H1 (cell line): Measurements from ENCODE around the gene NCOA1. TPM values are rescaled to one million over a fixed set of nuclear protein-coding genes. Genes with fewer than 3 reads are reported as not detected.

ENCODE experiments used
- CTCF ChIA-PET: fragments of 300-600 bp; sonication (Branson Sonifier 250); formaldehyde crosslinking; loops from one replicate; lab custom pipeline; 2021; ENCODE audit not compliant: partially characterized antibody; lab: Charles Lee
- POLR2A ChIA-PET: fragments of 300-600 bp; sonication (Branson Sonifier 250); formaldehyde crosslinking; loops from one replicate; lab custom pipeline; 2021; ENCODE audit warnings: inconsistent platforms; ENCODE audit not compliant: partially characterized antibody; lab: Charles Lee
- DNase-seq, 2 experiments: peaks; one replicate each; pipeline versions ENCODE4 v3.0.0 to v3.0.0-alpha.2; 2010 to 2022; ENCODE audit warnings: low spot score in 2 of 2, low read depth in 1 of 2, mixed read lengths in 1 of 2
- FAIRE-seq: peaks from 2 replicates; lab custom pipeline; 2011; peaks lifted over from hg19 to GRCh38; lab: Jason Lieb, UNC
- H2AFZ ChIP-seq: 2 replicates; pipeline ENCODE4 v1.8.1; 2012; ENCODE audit warnings: low read length, inconsistent platforms
- H2AK5ac ChIP-seq: 2 replicates; pipeline ENCODE4 v1.6.1; 2013; ENCODE audit warnings: low read depth, low read length
- H2BK120ac ChIP-seq: replicated peaks from 2 replicates; pipeline ENCODE3; 2013; ENCODE audit warnings: low read depth, low read length, inconsistent platforms
- H2BK12ac ChIP-seq: 2 replicates; pipeline ENCODE4 v1.6.1; 2013; ENCODE audit warnings: low read depth, low read length
- H2BK15ac ChIP-seq: 2 replicates; pipeline ENCODE4 v1.6.1; 2013; ENCODE audit warnings: low read length
- H2BK20ac ChIP-seq: 2 replicates; pipeline ENCODE4 v1.6.1; 2013; ENCODE audit warnings: low read length
- H2BK5ac ChIP-seq: 2 replicates; pipeline ENCODE4 v1.6.1; 2013; ENCODE audit warnings: low read depth, low read length
- H3K14ac ChIP-seq: 2 replicates; pipeline ENCODE4 v1.6.1; 2013; ENCODE audit warnings: inconsistent platforms; ENCODE audit not compliant: insufficient read length
- H3K18ac ChIP-seq: 2 replicates; pipeline ENCODE4 v1.6.1; 2013; ENCODE audit warnings: low read length; ENCODE audit errors: extremely low read depth
- H3K23ac ChIP-seq: 2 replicates; pipeline ENCODE4 v1.6.1; 2013; ENCODE audit warnings: inconsistent platforms; ENCODE audit not compliant: insufficient read length
- H3K23me2 ChIP-seq: 2 replicates; pipeline ENCODE4 v1.6.1; 2013; ENCODE audit warnings: low read depth, low read length
- H3K27ac ChIP-seq: 2 replicates; pipeline ENCODE4 v1.6.1; 2011; ENCODE audit warnings: low read depth, low read length, inconsistent platforms
- H3K27me3 ChIP-seq, 4 experiments: replicated peaks in 1 of 4; 1 replicate in 1 of 4; 2 replicates in 3 of 4; pipeline versions ENCODE4 v1.6.1 to v1.8.1; 2011 to 2013; ENCODE audit warnings: low read length in 3 of 4, mild to moderate bottlenecking in 3 of 4, inconsistent platforms in 2 of 4, mixed read lengths in 2 of 4, moderate library complexity in 1 of 4; ENCODE audit not compliant: control insufficient read depth in 3 of 4, insufficient read depth in 3 of 4; ENCODE audit errors: extremely low read depth in 1 of 4
- H3K36me3 ChIP-seq, 4 experiments: 2 replicates each; pipeline versions ENCODE4 v1.6.1 to v1.8.1; 2011 to 2013; ENCODE audit warnings: mild to moderate bottlenecking in 4 of 4, low read length in 3 of 4, moderate library complexity in 2 of 4, control low read depth in 1 of 4, inconsistent platforms in 1 of 4; ENCODE audit not compliant: insufficient read depth in 4 of 4, control insufficient read depth in 2 of 4
- H3K4ac ChIP-seq: replicated peaks from 2 replicates; pipeline ENCODE3; 2013; ENCODE audit warnings: low read length, low read depth, mixed read lengths, inconsistent platforms; ENCODE audit not compliant: insufficient read length
- H3K4me1 ChIP-seq, 4 experiments: replicated peaks in 1 of 4; 1 replicate in 1 of 4; 2 replicates in 3 of 4; pipeline versions ENCODE4 v1.6.1 to v1.8.1; 2011 to 2013; ENCODE audit warnings: low read length in 3 of 4, inconsistent platforms in 2 of 4, mixed read lengths in 1 of 4; ENCODE audit not compliant: insufficient read depth in 4 of 4, control insufficient read depth in 3 of 4
- H3K4me2 ChIP-seq, 2 experiments: 2 replicates each; pipeline versions ENCODE4 v1.6.1 to v1.8.1; 2011 to 2013; ENCODE audit warnings: low read depth in 2 of 2, low read length in 2 of 2, control low read depth in 1 of 2, inconsistent platforms in 1 of 2, mild to moderate bottlenecking in 1 of 2; ENCODE audit not compliant: insufficient read depth in 1 of 2
- H3K4me3 ChIP-seq, 4 experiments: fragments of 200-600, 300-600 bp in 1 of 4; sonication (generic), shearing (Covaris generic), sonication (Bioruptor Twin) in 1 of 4; 2 replicates each; pipeline versions ENCODE4 v1.5.1 to v1.8.1; 2011 to 2016; ENCODE audit warnings: low read length in 4 of 4, low read depth in 3 of 4, control low read depth in 2 of 4, inconsistent platforms in 2 of 4, mild to moderate bottlenecking in 2 of 4, mixed read lengths in 1 of 4, moderate library complexity in 1 of 4; ENCODE audit not compliant: insufficient read depth in 2 of 4; ENCODE audit errors: extremely low read depth in 1 of 4
- H3K56ac ChIP-seq: replicated peaks from 2 replicates; pipeline ENCODE3; 2013; ENCODE audit warnings: low read depth, mild to moderate bottlenecking, mixed read lengths, low read length, inconsistent platforms; ENCODE audit not compliant: insufficient read length
- H3K79me1 ChIP-seq: 2 replicates; pipeline ENCODE4 v1.6.1; 2013; ENCODE audit warnings: low read depth, low read length, control low read depth
- H3K79me2 ChIP-seq, 2 experiments: 2 replicates each; pipeline versions ENCODE4 v1.6.1 to v1.8.1; 2012 to 2013; ENCODE audit warnings: low read length in 2 of 2, mild to moderate bottlenecking in 2 of 2, inconsistent platforms in 1 of 2; ENCODE audit not compliant: insufficient read depth in 2 of 2, control insufficient read depth in 1 of 2
- H3K9ac ChIP-seq, 4 experiments: replicated peaks in 1 of 4; 1 replicate in 1 of 4; 2 replicates in 3 of 4; pipeline versions ENCODE4 v1.6.1 to v1.8.1; 2011 to 2013; ENCODE audit warnings: low read depth in 3 of 4, low read length in 3 of 4, control low read depth in 2 of 4, mild to moderate bottlenecking in 2 of 4, moderate library complexity in 2 of 4, inconsistent platforms in 1 of 4; ENCODE audit errors: extremely low read depth in 1 of 4
- H3K9me3 ChIP-seq, 2 experiments: 2 replicates each; pipeline versions ENCODE4 v1.6.1 to v1.8.1; 2012 to 2013; ENCODE audit warnings: mild to moderate bottlenecking in 2 of 2, moderate library complexity in 2 of 2, control low read depth in 1 of 2, inconsistent platforms in 1 of 2, low read depth in 1 of 2, low read length in 1 of 2, mixed read lengths in 1 of 2; ENCODE audit not compliant: insufficient read depth in 2 of 2
- H4K20me1 ChIP-seq, 2 experiments: replicated peaks in 1 of 2; 2 replicates each; pipeline versions ENCODE3 to v1.8.1; 2011 to 2013; ENCODE audit warnings: inconsistent platforms in 2 of 2, low read length in 2 of 2, mild to moderate bottlenecking in 1 of 2; ENCODE audit not compliant: insufficient read depth in 2 of 2, control insufficient read depth in 1 of 2
- H4K5ac ChIP-seq: 2 replicates; pipeline ENCODE4 v1.6.1; 2013; ENCODE audit warnings: low read length, low read depth, mixed read lengths, inconsistent platforms; ENCODE audit not compliant: insufficient read length
- H4K8ac ChIP-seq: 2 replicates; pipeline ENCODE4 v1.8.0; 2013; ENCODE audit warnings: mild to moderate bottlenecking, moderate library complexity, low read length, inconsistent platforms; ENCODE audit not compliant: insufficient read depth; ENCODE audit errors: extremely low read depth
- H4K91ac ChIP-seq: replicated peaks from 2 replicates; pipeline ENCODE3; 2013; ENCODE audit warnings: low read length, mixed read lengths, inconsistent platforms; ENCODE audit not compliant: insufficient read length
- CEBPB ChIP-seq: IDR thresholded peaks from 2 replicates; pipeline ENCODE4 v1.6.1; 2012; ENCODE audit warnings: low read depth, low read length
- CHD1 ChIP-seq: IDR thresholded peaks from 2 replicates; pipeline ENCODE4 v1.6.1; 2012; ENCODE audit warnings: low read depth, low read length, improper control_type of control experiment
- GTF2F1 ChIP-seq: IDR thresholded peaks from 2 replicates; pipeline ENCODE4 v1.6.1; 2012; ENCODE audit warnings: low read depth, low read length, improper control_type of control experiment, borderline replicate concordance
- SP1 ChIP-seq: IDR thresholded peaks from 2 replicates; pipeline ENCODE4 v1.6.1; 2011; ENCODE audit warnings: low read depth, low read length
- TCF12 ChIP-seq: IDR thresholded peaks from 2 replicates; pipeline ENCODE4 v1.6.1; 2011; ENCODE audit warnings: low read depth, mild to moderate bottlenecking, low read length
- WGBS, 2 experiments: shearing (Covaris generic) in 1 of 2; methylation state at CpG; one replicate each; pipeline versions ENCODE4 v1.1.6 to v1.1.7; 2013 to 2015; ENCODE audit warnings: low lambda C conversion rate in 2 of 2, mixed read lengths in 2 of 2, inconsistent platforms in 1 of 2, low coverage in 1 of 2, missing lambda C conversion rate in 1 of 2; ENCODE audit not compliant: insufficient replicate concordance in 2 of 2, insufficient coverage in 1 of 2, insufficient read length in 1 of 2; ENCODE audit errors: extremely low coverage in 1 of 2, missing lambda C conversion rate in 1 of 2; 5-methylcytosine and 5-hydroxymethylcytosine counted together
- polyA plus RNA-seq, 7 experiments: library from polyadenylated mRNA; depleted of rRNA in 3 of 7; stranded (reverse) in 5 of 7; unstranded in 2 of 7; fragments of >200 nt in 5 of 7; fragments of 200-250 nt in 2 of 7; gene quantifications; 1 replicate in 5 of 7; 2 replicates in 1 of 7; 4 replicates in 1 of 7; pipeline versions ENCODE4 v1.2.1 to v1.2.3, GENCODE V29; 2011 to 2013; ENCODE audit warnings: missing spikeins in 2 of 7, mixed read lengths in 2 of 7
- total RNA-seq: library from RNA; stranded (reverse); fragmentation: NEBNext Ultra II Directional; extraction: Animal tissue kit (Norgen Biotek cat#: 25700); gene quantifications from 2 replicates; pipeline ENCODE4 v1.2.1, GENCODE V29; 2021
- TF ChIP-seq, protein P1 (sequence below): IDR thresholded peaks from 2 replicates; pipeline ENCODE4 v1.6.1; 2012; ENCODE audit warnings: inconsistent platforms

NCOA1 gene
- total and polyA plus RNA-seq, 2 of the 8 experiments (the other 6 are each of a cell fraction or from before 2014, with no cell fraction given) = 12.8 to 17.9 TPM

DNA sequence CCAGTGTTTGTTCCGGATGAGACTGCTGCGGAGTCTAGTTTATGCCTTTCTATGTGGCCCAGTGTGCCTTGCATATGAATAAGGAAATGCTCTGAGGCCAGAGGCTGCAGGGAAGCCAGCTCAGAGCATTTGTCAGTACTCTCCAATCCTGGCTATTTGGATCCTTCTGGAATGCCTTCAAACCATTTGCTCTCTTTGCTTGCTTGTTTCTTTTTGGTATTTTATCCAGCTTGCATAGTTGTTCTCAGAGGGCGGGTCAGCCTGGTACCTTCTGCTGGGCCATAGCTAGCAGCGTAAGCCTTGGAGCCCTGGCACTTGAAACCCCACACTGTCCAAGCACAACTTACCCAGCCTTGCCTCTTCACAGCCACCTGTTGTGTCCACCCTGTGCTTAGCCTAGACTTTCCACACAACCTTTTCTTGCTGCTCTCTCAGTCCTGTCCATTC is 322.7 kb downstream of the NCOA1 start:
- CTCF ChIA-PET = interaction anchor here (0.9 to 3.0 kb wide), 5 partner anchors 10 to 234 kb away, joined by 3 to 8 read pairs (median 4); partner anchors contain the start of genes CENPO and PTRHD1

More for the DNA sequence above, 322.7 kb downstream of the NCOA1 start:
- TF ChIP-seq, protein P1, sequence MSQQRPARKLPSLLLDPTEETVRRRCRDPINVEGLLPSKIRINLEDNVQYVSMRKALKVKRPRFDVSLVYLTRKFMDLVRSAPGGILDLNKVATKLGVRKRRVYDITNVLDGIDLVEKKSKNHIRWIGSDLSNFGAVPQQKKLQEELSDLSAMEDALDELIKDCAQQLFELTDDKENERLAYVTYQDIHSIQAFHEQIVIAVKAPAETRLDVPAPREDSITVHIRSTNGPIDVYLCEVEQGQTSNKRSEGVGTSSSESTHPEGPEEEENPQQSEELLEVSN = no peak
- TF ChIP-seq GTF2F1 = no peak
- TF ChIP-seq CEBPB = no peak
- no peak for TF ChIP-seq TCF12
- no peak for TF ChIP-seq CHD1
- no peak for TF ChIP-seq SP1
- Histone ChIP-seq H3K9ac (no peak overlapping the region), H3K79me1 (peaks cover 9% of the 10 kb centered on the region; the same call in 1 of the 2 replicates), H3K23me2 (no peaks in the 10 kb centered on the region), H2AK5ac (no peak overlapping the region), H2AFZ (no peak overlapping the region), H4K5ac (no peak overlapping the region), H3K4me3 (no peak overlapping the region), H3K27ac (no peak overlapping the region), H4K91ac (no peak overlapping the region), H2BK20ac (no peak overlapping the region), H3K4ac (no peak overlapping the region), H3K14ac (no peak overlapping the region), H4K20me1 (peaks cover 11 to 12% of the 10 kb centered on the region in 2 experiments), H3K18ac (no peak overlapping the region), H2BK5ac (no peak overlapping the region), H3K4me2 (no peak overlapping the region), H2BK15ac (no peak overlapping the region), H2BK12ac (no peak overlapping the region), H3K27me3 (no peaks in the 10 kb centered on the region), H4K8ac (no peak overlapping the region), H3K36me3 (peaks cover 16 to 47% (median 33%) of the 10 kb centered on the region in 4 experiments), H3K23ac (no peak overlapping the region), H3K9me3 (no peaks in the 10 kb centered on the region), H3K79me2 (peaks cover 0 to 59% of the 10 kb centered on the region in 2 experiments; a peak in 3 of 4 replicates), H3K56ac (no peak overlapping the region), H2BK120ac (no peak overlapping the region), H3K4me1 (no peaks in the 10 kb centered on the region; a peak in 1 of 7 replicates)
- FAIRE-seq = no peak
- POLR2A ChIA-PET = interaction anchor here (1.5 kb wide), 1 partner anchor 8 kb away, joined by 6 read pairs; no protein-coding TSS in a partner anchor
- 93% methylated on average over 4 of the region's 4 CpGs; no CpG with 5 or more reads in 1 of the 2 experiments for WGBS, 2 experiments
- DNase-seq = peak in 1 of 2 experiments; percentile 27
